ENCODE data around the gene THADA. TPM values are rescaled to one million over a fixed set of nuclear protein-coding genes. Genes with fewer than 3 reads are reported as not detected.
A peak's percentile ranks its signal among the peaks of the same experiment; 100 is the strongest.

THADA gene
- total and polyA plus RNA-seq, 10 donors: 14.2 to 51.3 (median 40.0) TPM

- no peaks in the 10 kb centered on the region for H3K27me3 ChIP-seq (replicated peaks in 1 of 7)
- peak overlapping the region in 6 of 8 donors; percentile 48 to 85 (median 83) for H3K27ac ChIP-seq
- H3K36me3 ChIP-seq: peaks cover 0 to 77% (median 0%) of the 10 kb centered on the region in 6 donors
- H3K4me3 ChIP-seq: no peak overlapping the region
- H3K9me3 ChIP-seq: no peaks in the 10 kb centered on the region
- whole genome bisulfite sequencing, 5 donors: 79 to 93% (median 86%) methylated on average over 4 of the region's 4 CpGs
- intact Hi-C loops (cut with DNase I; ENCODE audit: low total_unique reads): no loop called here
- no peak for DNase-seq
- TF ChIP-seq POLR2AphosphoS5 (IDR thresholded peaks at IDR 0.05): no peak
- no peak for TF ChIP-seq POLR2A (IDR thresholded peaks at IDR 0.05)
- no peak for TF ChIP-seq CTCF (IDR thresholded peaks at IDR 0.05 in 8 of 11, conservative IDR thresholded peaks at IDR 0.05 in 3 of 11)
- peaks cover 15 to 77% (median 51%) of the 10 kb centered on the region in 6 donors for H3K4me1 ChIP-seq
These were observed 324.8 kb downstream of the THADA start for GRCh38 chr2:43270930-43271615.

- no peaks in the 10 kb centered on the region for H3K27me3 ChIP-seq (replicated peaks in 1 of 7)
- peaks cover 0 to 75% (median 0%) of the 10 kb centered on the region in 6 donors for H3K36me3 ChIP-seq
- no peak for TF ChIP-seq POLR2A (IDR thresholded peaks at IDR 0.05)
- H3K27ac ChIP-seq: peak overlapping the region; percentile 48 to 85 (median 78)
- no peaks in the 10 kb centered on the region for H3K9me3 ChIP-seq
- 72 to 93% (median 88%) methylated on average over 2 of the region's 2 CpGs for WGBS, 5 donors
- intact Hi-C loops (cut with DNase I; ENCODE audit: low total_unique reads): no loop called here
- no peak for DNase-seq
- no peak overlapping the region for H3K4me3 ChIP-seq
- H3K4me1 ChIP-seq: peaks cover 11 to 72% (median 47%) of the 10 kb centered on the region in 6 donors
These were observed 325.4 kb downstream of the THADA start for GRCh38 chr2:43270461-43270860.

- 34 to 69% (median 55%) methylated on average over 3 of the region's 3 CpGs for WGBS, 5 donors
- peaks cover 11 to 66% (median 44%) of the 10 kb centered on the region in 6 donors for H3K4me1 ChIP-seq
- peaks cover 0 to 75% (median 0%) of the 10 kb centered on the region in 6 donors for H3K36me3 ChIP-seq
- no peaks in the 10 kb centered on the region for H3K27me3 ChIP-seq (replicated peaks in 1 of 7)
- no peak overlapping the region for H3K4me3 ChIP-seq
- peak overlapping the region; percentile 44 to 85 (median 78) for H3K27ac ChIP-seq
- H3K9me3 ChIP-seq: no peaks in the 10 kb centered on the region
- DNase-seq: no peak
- TF ChIP-seq POLR2AphosphoS5 (IDR thresholded peaks at IDR 0.05): no peak
- no peak for TF ChIP-seq CTCF (IDR thresholded peaks at IDR 0.05 in 8 of 11, conservative IDR thresholded peaks at IDR 0.05 in 3 of 11)
- no peak for TF ChIP-seq POLR2A (IDR thresholded peaks at IDR 0.05)
- intact Hi-C loops (cut with DNase I; ENCODE audit: low total_unique reads): no loop called here
These were observed 326.1 kb downstream of the THADA start for GRCh38 chr2:43269706-43270105.

GRCh38 chr2:43269074-43269572 lies 326.7 kb downstream of the THADA start:
- H3K27ac ChIP-seq: peak overlapping the region; percentile 44 to 85 (median 78)
- peak; percentile 89 for DNase-seq
- 55 to 82% (median 66%) methylated on average over 14 of the region's 14 CpGs for WGBS, 5 donors
- no peak overlapping the region for H3K4me3 ChIP-seq
- H3K27me3 ChIP-seq (replicated peaks in 1 of 7): no peaks in the 10 kb centered on the region
- peaks cover 0 to 75% (median 0%) of the 10 kb centered on the region in 6 donors for H3K36me3 ChIP-seq
- intact Hi-C loops (cut with DNase I; ENCODE audit: low total_unique reads): no loop called here
- peak; percentile 53 to 87 (median 85) for TF ChIP-seq POLR2AphosphoS5 (IDR thresholded peaks at IDR 0.05)
- TF ChIP-seq CTCF (IDR thresholded peaks at IDR 0.05 in 8 of 11, conservative IDR thresholded peaks at IDR 0.05 in 3 of 11): peak in 2 of 11 experiments; percentile 6 to 31
- no peak for TF ChIP-seq POLR2A (IDR thresholded peaks at IDR 0.05)
- no peaks in the 10 kb centered on the region for H3K9me3 ChIP-seq
- peaks cover 11 to 60% (median 41%) of the 10 kb centered on the region in 6 donors for H3K4me1 ChIP-seq
